ENCODE results near the gene PHACTR2.
"Not testable (repeated sequence)": the region's sequence is repeated elsewhere in the genome, so short reads cannot be mapped to it uniquely, and the experiment has no call there.

PHACTR2 gene

DNA sequence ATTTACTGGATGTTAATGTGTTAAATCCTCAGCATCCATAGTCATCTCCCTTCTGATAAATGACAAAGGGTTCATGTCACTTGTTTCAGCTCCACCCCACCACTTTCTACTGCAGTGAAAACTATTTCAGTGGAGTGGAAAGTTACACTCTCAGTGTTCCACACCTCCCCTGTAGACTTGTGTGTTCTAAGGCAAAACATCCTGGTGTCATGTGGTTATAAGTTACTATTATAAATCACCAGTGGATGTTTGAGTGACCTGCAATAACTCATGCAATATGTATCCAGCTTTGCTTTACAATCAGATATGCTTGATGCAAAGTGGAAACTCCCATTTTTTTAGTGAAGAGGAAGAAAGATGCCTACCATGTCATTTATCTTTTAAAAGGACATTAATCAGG lies 83.3 kb downstream of the PHACTR2 start:
- no peak overlapping the region for H3K4me3 ChIP-seq (ENCODE audit: low read depth, low read length)

- H3K4me3 ChIP-seq (ENCODE audit: low read depth, low read length), result no peak overlapping the region
Observed at GRCh38 chr6:143762126-143762525, 84.4 kb downstream of the PHACTR2 start.

GRCh38 chr6:143765422-143766184 lies 87.8 kb downstream of the PHACTR2 start:
- H3K4me3 ChIP-seq (ENCODE audit: low read depth, low read length), result no peak overlapping the region

GRCh38 chr6:143766185-143766553 lies 88.4 kb downstream of the PHACTR2 start:
- no peak overlapping the region for H3K4me3 ChIP-seq (ENCODE audit: low read depth, low read length)

GRCh38 chr6:143767433-143767832 lies 89.7 kb downstream of the PHACTR2 start:
- H3K4me3 ChIP-seq (ENCODE audit: low read depth, low read length), result no peak overlapping the region

DNA sequence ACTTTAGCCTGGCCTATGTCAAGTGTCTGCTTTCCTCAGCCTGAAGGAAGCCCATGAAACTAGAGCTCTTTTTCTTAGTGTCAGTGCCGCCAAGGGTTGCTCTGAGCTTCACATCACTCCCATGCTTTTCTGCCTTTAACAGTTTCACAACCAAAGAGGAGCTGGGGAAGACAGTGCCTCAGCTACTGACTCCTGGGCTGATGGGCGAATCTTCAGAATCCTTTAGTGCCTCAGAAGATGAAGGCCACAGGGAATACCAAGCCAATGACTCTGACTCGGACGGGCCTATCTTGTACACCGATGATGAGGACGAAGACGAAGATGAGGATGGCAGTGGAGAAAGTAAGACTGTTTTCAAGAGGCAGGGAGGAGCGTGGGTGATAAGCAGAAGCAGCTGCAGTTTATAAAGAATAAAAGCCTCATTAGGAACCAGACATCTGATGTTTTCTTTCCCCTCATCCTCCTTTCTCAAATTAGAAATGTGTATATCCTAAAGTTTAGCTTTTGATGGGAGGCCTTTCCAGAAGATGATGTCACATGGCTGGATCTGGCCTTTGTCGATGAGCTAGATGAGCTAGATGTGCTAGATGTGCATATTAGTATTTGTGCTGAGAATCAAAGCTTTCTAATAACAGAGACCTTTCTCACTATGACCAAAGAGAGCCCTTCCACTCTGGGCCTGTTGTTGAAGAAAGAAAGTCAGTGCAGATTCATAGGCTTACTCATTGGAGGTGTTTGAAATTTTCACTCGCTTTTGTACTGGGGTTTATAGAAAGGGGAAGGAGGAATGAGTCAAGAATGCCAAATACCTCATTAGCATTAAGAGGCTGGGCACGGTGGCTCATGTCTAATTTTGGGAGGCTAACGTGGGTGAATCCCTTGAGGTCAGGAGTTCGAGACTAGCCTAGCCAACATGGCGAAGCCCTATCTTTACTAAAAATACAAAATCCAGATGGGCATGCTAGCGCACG lies 94.6 kb downstream of the PHACTR2 start:
- no peak overlapping the region for H3K4me3 ChIP-seq (ENCODE audit: low read depth, low read length)

DNA sequence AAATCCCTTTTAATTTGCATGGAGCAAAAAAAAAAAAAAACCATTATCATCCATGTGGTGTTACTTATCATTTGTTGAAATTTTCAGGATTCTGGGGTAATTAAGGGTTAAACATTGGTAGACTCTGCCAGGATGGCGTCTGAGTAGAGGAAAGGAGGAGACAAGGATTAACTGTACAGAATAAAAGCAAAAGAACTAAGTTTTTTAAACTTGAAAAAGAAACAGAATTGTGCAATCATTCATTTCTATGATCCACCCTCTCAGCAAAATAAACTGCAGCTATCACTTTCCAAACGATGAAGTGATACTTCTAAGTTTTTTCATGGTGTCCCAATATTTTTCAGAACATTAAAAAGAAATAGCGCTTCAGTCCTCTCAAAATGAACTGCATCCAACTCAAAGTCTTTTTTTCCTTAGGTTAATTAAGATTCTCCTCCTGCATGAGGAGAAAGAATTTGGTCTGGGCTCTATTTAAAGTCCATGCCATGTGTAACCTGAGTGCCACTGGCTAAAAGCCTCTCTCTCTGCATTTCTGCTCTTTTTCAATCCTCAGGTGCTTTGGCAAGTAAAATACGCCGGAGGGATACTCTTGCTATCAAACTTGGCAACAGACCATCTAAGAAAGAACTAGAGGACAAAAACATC lies 95.9 kb downstream of the PHACTR2 start:
- H3K4me3 ChIP-seq (ENCODE audit: low read depth, low read length), result no peak overlapping the region

DNA sequence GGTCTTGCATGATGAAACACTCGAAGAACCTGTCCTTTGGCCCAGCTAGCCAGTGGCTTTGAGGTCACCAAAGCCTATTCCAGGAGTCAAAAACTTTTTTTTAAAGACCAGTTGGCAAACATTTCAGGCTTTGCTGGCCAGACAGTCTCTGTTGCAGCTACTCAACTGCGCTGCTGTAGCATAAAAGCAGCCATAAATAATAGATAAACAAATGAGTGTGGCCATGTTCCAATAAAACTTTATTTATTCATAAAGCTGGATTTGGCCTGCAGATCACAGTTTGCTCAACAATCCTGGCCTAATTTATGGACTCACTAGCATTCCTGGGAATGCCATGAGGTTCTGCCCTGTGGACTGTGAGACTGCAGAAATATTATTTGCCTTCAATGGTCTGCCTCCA lies 96.6 kb downstream of the PHACTR2 start:
- H3K4me3 ChIP-seq (ENCODE audit: low read depth, low read length), result no peak overlapping the region

DNA sequence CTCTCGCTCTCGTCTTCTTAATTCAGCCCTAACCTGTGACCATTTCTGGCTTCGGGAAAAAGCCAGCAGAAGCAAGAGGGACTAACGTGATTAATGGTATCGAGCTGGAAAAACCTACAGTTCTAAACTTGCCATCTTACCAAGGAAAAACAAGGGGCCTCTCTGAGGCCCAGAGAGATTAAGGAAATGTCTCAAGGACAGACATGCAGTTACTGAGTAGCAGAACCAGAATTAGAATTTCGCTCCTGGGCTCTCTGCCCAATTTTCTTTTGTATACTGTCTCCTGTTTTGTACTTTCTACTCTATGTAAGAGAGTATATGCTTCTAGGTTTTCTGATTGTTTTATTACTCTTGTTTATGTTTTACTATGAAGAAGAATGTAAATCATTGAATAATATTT lies 97.6 kb downstream of the PHACTR2 start:
- no peak overlapping the region for H3K4me3 ChIP-seq (ENCODE audit: low read depth, low read length)

DNA sequence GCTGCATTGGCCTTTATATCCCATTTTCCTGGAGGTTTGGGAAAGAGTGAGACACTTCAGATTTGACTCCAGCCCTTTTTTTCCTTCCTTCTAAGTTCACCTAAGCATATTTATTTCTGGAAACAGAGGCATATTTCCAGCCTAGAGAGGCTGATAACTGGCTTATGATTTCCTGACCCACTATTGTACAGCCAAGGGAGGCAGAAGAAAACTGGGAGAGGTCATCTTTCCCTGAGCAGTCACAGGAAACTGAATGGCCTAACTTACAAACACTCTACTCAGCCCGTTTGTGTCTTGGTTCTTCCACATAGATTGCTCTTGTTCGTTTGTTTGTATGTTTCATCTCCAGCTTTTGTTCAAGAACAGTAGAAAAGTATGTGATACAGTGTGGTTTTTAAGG lies 101.2 kb downstream of the PHACTR2 start:
- no peak overlapping the region for H3K4me3 ChIP-seq (ENCODE audit: low read depth, low read length)

DNA sequence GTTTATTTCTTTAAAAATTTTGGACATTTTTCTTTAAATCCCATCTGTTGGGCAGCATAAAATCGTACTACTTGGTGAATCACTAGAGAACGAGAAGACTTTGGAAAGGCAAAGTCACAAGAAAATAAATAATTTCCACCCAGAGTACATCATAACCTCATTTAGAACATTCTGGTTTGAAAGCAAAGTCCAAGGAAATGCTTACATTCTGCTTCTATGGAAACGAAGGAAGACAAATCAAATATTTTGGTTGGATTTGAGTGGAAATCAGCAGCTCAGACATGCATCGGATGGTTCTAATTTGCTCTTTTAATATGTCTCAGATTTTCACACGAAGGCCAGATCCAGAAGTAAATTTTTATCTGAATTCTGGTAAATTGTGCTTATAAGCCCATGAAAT lies 104.7 kb downstream of the PHACTR2 start:
- no peak overlapping the region for H3K4me3 ChIP-seq (ENCODE audit: low read depth, low read length)

DNA sequence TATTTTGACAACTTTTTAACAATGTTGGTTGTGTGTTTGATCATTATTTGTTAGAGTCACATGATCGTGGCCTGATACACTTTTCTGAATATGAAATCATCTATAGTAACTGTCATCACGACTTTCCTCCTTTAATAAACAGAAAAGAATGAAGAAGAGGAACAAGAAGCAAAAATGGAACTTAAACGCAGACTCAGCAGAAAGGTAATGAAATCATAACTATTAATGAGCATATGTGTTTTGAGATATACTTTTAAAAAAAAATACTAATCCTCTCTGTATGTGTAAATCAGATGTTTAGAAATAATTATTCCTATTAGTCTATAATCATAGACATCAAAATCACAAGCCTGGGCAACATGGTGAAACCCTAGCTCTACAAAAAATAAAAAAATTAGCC lies 105.3 kb downstream of the PHACTR2 start:
- H3K4me3 ChIP-seq (ENCODE audit: low read depth, low read length), result no peak overlapping the region

GRCh38 chr6:143784316-143784715 lies 106.6 kb downstream of the PHACTR2 start:
- no peak overlapping the region for H3K4me3 ChIP-seq (ENCODE audit: low read depth, low read length)

- not testable (repeated sequence) for H3K4me3 ChIP-seq (ENCODE audit: low read depth, low read length)
Observed at GRCh38 chr6:143786371-143786770, 108.6 kb downstream of the PHACTR2 start.

DNA sequence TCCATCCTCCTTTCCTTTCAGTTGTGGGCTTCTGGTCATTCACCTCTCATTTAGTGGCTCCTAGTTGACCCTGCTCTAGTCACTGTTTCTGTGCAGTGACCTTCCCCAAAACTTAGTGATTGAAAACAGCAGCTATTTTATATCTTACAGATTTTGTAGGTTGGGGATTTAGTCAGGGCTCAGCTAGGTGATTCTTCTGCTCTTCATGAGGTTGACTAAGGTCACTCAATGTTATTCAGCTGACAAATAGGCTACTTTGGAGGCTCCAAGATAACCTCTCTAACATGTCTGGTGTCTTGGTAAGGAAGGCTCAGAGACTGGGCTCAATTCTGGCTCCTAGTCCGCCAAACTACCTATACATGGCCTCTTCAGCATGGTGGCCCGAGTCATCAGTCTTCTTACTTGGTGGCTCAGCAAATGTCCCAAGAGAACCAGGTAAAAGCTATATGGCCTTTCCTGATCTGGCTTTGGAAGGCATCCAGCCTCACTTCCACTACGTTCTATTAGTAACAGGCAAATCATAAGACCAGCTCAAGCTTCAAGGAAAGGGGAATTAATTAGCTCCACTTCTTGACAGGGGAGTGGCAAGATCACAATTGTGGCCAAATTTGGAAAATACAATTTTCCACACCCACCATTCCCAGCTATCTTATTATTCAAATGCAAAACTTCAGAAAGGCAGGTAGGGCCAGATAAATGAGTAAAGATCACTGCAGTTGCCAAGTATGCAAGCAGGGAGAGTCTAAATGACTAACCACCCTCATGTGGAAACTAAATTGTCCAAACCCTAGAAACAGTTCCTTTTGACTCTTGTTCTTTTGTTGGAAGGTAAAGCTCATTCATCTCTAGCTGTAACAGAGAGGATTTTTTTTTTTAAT lies 114.9 kb downstream of the PHACTR2 start:
- no peak overlapping the region for H3K4me3 ChIP-seq (ENCODE audit: low read depth, low read length)

- H3K4me3 ChIP-seq (ENCODE audit: low read depth, low read length), result no peak overlapping the region
Observed at GRCh38 chr6:143793280-143793619, 115.5 kb downstream of the PHACTR2 start.

DNA sequence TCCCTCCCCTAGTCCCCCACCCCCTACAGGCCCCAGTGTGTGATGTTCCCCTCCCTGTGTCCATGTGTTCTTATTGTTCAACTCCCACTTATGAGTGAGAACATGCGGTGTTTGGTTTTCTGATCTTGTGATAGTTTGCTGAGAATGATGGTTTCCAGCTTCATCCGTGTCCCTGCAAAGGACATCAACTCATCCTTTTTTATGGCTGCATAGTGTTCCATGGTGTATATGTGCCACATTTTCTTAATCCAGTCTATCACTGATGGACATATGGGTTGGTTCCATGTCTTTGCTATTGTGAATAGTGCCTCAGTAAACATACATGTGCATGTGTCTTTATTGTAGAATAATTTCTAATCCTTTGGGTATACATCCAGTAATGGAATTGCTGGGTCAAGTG lies 118.8 kb downstream of the PHACTR2 start:
- H3K4me3 ChIP-seq (ENCODE audit: low read depth, low read length), result not testable (repeated sequence)

- not testable (repeated sequence) for H3K4me3 ChIP-seq (ENCODE audit: low read depth, low read length)
Observed at GRCh38 chr6:143798487-143798886, 120.7 kb downstream of the PHACTR2 start.

- no peak overlapping the region for H3K4me3 ChIP-seq (ENCODE audit: low read depth, low read length)
Observed at GRCh38 chr6:143802833-143803565, 125.2 kb downstream of the PHACTR2 start.

Data from iPS-11a (cell line).